Thyroid gland (tissue), 4 donors: Measurements from ENCODE around the gene NABP1. TPM values are rescaled to one million over a fixed set of nuclear protein-coding genes. Genes with fewer than 3 reads are reported as not detected.
A peak's percentile ranks its signal among the peaks of the same experiment; 100 is the strongest.

ENCODE experiments used
- DNase-seq, 2 donors: peaks; one replicate each; pipeline ENCODE4 v3.0.0-alpha.2; 2019
- H3K27ac ChIP-seq, 3 donors: fragments of 200-600 bp; sonication (generic); 1 replicate in 2 of 3; 2 replicates in 1 of 3; pipeline ENCODE4 v1.5.1; 2016 to 2019; ENCODE audit warnings: mild to moderate bottlenecking in 1 of 3, moderate library complexity in 1 of 3
- H3K27me3 ChIP-seq: fragments of 200-600 bp; sonication (generic); one replicate; pipeline ENCODE4 v1.5.1; 2019
- H3K36me3 ChIP-seq, 2 donors: fragments of 200-600 bp; sonication (generic); one replicate each; pipeline ENCODE4 v1.5.1; 2016 to 2019
- H3K4me1 ChIP-seq, 2 donors: fragments of 200-600 bp; sonication (generic); one replicate each; pipeline ENCODE4 v1.5.1; 2017 to 2019
- H3K4me3 ChIP-seq, 3 donors: fragments of 200-600 bp; sonication (generic); replicated peaks in 1 of 3; 1 replicate in 2 of 3; 2 replicates in 1 of 3; pipeline ENCODE4 v1.5.1; 2016; ENCODE audit warnings: mild to moderate bottlenecking in 1 of 3
- H3K9me3 ChIP-seq: fragments of 200-600 bp; sonication (generic); one replicate; pipeline ENCODE4 v1.5.1; 2017
- CTCF ChIP-seq, 6 experiments: fragments of 200-600 bp in 3 of 6; fragments of 450-650 bp in 3 of 6; sonication (generic) in 3 of 6; IDR thresholded peaks; one replicate each; pipeline ENCODE4 v1.5.1; 2016 to 2019; ENCODE audit warnings: antibody characterized with exemption in 6 of 6, mild to moderate bottlenecking in 2 of 6, inconsistent platforms in 1 of 6, moderate library complexity in 1 of 6
- POLR2A ChIP-seq, 2 donors: fragments of 450-650 bp; IDR thresholded peaks; one replicate each; pipeline ENCODE4 v1.6.1; 2017; ENCODE audit warnings: antibody characterized with exemption in 2 of 2, mild to moderate bottlenecking in 2 of 2, moderate library complexity in 1 of 2
- whole genome bisulfite sequencing, 2 donors: methylation state at CpG; one replicate each; pipeline ENCODE4 v1.1.5; 2017; 5-methylcytosine and 5-hydroxymethylcytosine counted together
- intact Hi-C: fragments of 100-400 bp; cut with DNase I; formaldehyde crosslinking; loops from one replicate; pipeline ENCODE4 v1.15.1; 2023
- total RNA-seq, 4 donors: library from RNA; depleted of rRNA; stranded (reverse); fragments of >200 nt; gene quantifications; one replicate each; pipeline ENCODE4 v1.2.3, GENCODE V29; 2016

NABP1 gene
- total RNA-seq, 4 donors from 2014 or later = 5.7 to 28.6 (median 7.9) TPM

GRCh38 chr2:191690327-191690726 is 12.4 kb downstream of the NABP1 start:
- no peak for TF ChIP-seq CTCF (IDR thresholded peaks at IDR 0.05)
- no peak for TF ChIP-seq POLR2A (IDR thresholded peaks at IDR 0.05)
- no peak for DNase-seq
- H3K27ac ChIP-seq = no peak overlapping the region
- WGBS, 2 donors = 69% methylated on average over 3 of the region's 3 CpGs
- H3K27me3 ChIP-seq = no peaks in the 10 kb centered on the region
- intact Hi-C loops = loop anchor here (5.0 kb wide), 1 partner anchor 133 kb away; no protein-coding TSS in a partner anchor
- no peaks in the 10 kb centered on the region for H3K9me3 ChIP-seq
- H3K4me3 ChIP-seq = no peak overlapping the region
- peaks cover 0 to 4% of the 10 kb centered on the region in 2 donors for H3K4me1 ChIP-seq
- H3K36me3 ChIP-seq = no peaks in the 10 kb centered on the region

GRCh38 chr2:191691016-191691735 is 13.2 kb downstream of the NABP1 start:
- peaks cover 0 to 9% of the 10 kb centered on the region in 2 donors for H3K4me1 ChIP-seq
- no peaks in the 10 kb centered on the region for H3K36me3 ChIP-seq
- 18 to 22% methylated on average over 5 of the region's 5 CpGs for WGBS, 2 donors
- intact Hi-C loops = loop anchor here (5.0 kb wide), 1 partner anchor 134 kb away; no protein-coding TSS in a partner anchor
- no peaks in the 10 kb centered on the region for H3K27me3 ChIP-seq
- no peak overlapping the region for H3K27ac ChIP-seq
- no peaks in the 10 kb centered on the region for H3K9me3 ChIP-seq
- H3K4me3 ChIP-seq = no peak overlapping the region
- peak; percentile 31 to 82 (median 70) for TF ChIP-seq CTCF (IDR thresholded peaks at IDR 0.05)
- TF ChIP-seq POLR2A (IDR thresholded peaks at IDR 0.05) = no peak
- peak; percentile 27 to 39 for DNase-seq

GRCh38 chr2:191691898-191692297 is 14.0 kb downstream of the NABP1 start:
- 78 to 82% methylated on average over 4 of the region's 4 CpGs for WGBS, 2 donors
- Histone ChIP-seq H3K4me3 (no peak overlapping the region), H3K9me3 (no peaks in the 10 kb centered on the region), H3K27ac (no peak overlapping the region), H3K4me1 (peaks cover 0 to 9% of the 10 kb centered on the region in 2 donors), H3K36me3 (no peaks in the 10 kb centered on the region), H3K27me3 (no peaks in the 10 kb centered on the region)
- no peak for DNase-seq
- no peak for TF ChIP-seq CTCF (IDR thresholded peaks at IDR 0.05)
- TF ChIP-seq POLR2A (IDR thresholded peaks at IDR 0.05) = no peak
- intact Hi-C loops = loop anchor here (5.0 kb wide), 1 partner anchor 135 kb away; no protein-coding TSS in a partner anchor

GRCh38 chr2:191692502-191693115 is 14.7 kb downstream of the NABP1 start:
- WGBS, 2 donors = 69 to 74% methylated on average over 6 of the region's 6 CpGs
- TF ChIP-seq CTCF (IDR thresholded peaks at IDR 0.05) (no peak), POLR2A (IDR thresholded peaks at IDR 0.05) (no peak)
- no peaks in the 10 kb centered on the region for H3K36me3 ChIP-seq
- no peaks in the 10 kb centered on the region for H3K27me3 ChIP-seq
- H3K4me3 ChIP-seq = no peak overlapping the region
- intact Hi-C loops = loop anchor here (5.0 kb wide), 1 partner anchor 135 kb away; no protein-coding TSS in a partner anchor
- peaks cover 0 to 9% of the 10 kb centered on the region in 2 donors for H3K4me1 ChIP-seq
- no peak for DNase-seq
- no peaks in the 10 kb centered on the region for H3K9me3 ChIP-seq
- no peak overlapping the region for H3K27ac ChIP-seq

- intact Hi-C loops = loop anchor here (5.0 kb wide), 1 partner anchor 136 kb away; no protein-coding TSS in a partner anchor
- DNase-seq = no peak
- Histone ChIP-seq H3K4me3 (no peak overlapping the region), H3K27ac (no peak overlapping the region), H3K27me3 (no peaks in the 10 kb centered on the region), H3K36me3 (no peaks in the 10 kb centered on the region), H3K4me1 (peaks cover 0 to 9% of the 10 kb centered on the region in 2 donors), H3K9me3 (no peaks in the 10 kb centered on the region)
- TF ChIP-seq CTCF (IDR thresholded peaks at IDR 0.05) (no peak), POLR2A (IDR thresholded peaks at IDR 0.05) (no peak)
- 72 to 73% methylated on average over 2 of the region's 2 CpGs for WGBS, 2 donors
These were observed 15.2 kb downstream of the NABP1 start for GRCh38 chr2:191693166-191693565.
